AG04450 (cell line): ENCODE measurements around the gene CASP6. TPM values are rescaled to one million over a fixed set of nuclear protein-coding genes. Genes with fewer than 3 reads are reported as not detected.
A peak's percentile ranks its signal among the peaks of the same experiment; 100 is the strongest.

Experiments
- CTCF ChIA-PET: fragments of 300-600, 350-600 bp; formaldehyde crosslinking; extraction: SDS; loops from one replicate; lab custom pipeline; 2022; ENCODE audit warnings: antibody characterized with exemption, inconsistent platforms; lab: Charles Lee
- POLR2A ChIA-PET: fragments of 350-600 bp; formaldehyde crosslinking; extraction: SDS; loops from one replicate; lab custom pipeline; 2021; ENCODE audit warnings: antibody characterized with exemption, inconsistent platforms; lab: Yijun Ruan, JAX
- DNase-seq: peaks from one replicate; pipeline ENCODE4 v3.0.0-alpha.2; 2011; ENCODE audit warnings: low read depth, low spot score
- H3K27ac ChIP-seq: one replicate; pipeline ENCODE4 v1.5.1; 2012; ENCODE audit warnings: low read depth, low read length, control low read depth
- H3K27me3 ChIP-seq: one replicate; pipeline ENCODE4 v1.6.0; 2012; ENCODE audit warnings: low read length; ENCODE audit not compliant: control insufficient read depth, insufficient read depth
- H3K4me3 ChIP-seq: 2 replicates; pipeline ENCODE4 v1.5.1; 2011; ENCODE audit warnings: mild to moderate bottlenecking, low read depth, low read length, control low read depth
- H3K9me3 ChIP-seq: 2 replicates; pipeline ENCODE4 v1.5.1; 2012; ENCODE audit warnings: low read length; ENCODE audit not compliant: control insufficient read depth, insufficient read depth
- polyA plus RNA-seq: library from polyadenylated mRNA; depleted of rRNA; stranded (reverse); fragments of >200 nt; gene quantifications from 2 replicates; pipeline ENCODE4 v1.2.3, GENCODE V29; 2011
- TF ChIP-seq, protein P1 (sequence below): IDR thresholded peaks from 2 replicates; pipeline ENCODE4 v1.5.1; 2011; ENCODE audit warnings: low read depth, low read length, control low read depth, inconsistent platforms

CASP6 gene
- polyA plus RNA-seq, 1 experiment = 44.8 TPM

DNA sequence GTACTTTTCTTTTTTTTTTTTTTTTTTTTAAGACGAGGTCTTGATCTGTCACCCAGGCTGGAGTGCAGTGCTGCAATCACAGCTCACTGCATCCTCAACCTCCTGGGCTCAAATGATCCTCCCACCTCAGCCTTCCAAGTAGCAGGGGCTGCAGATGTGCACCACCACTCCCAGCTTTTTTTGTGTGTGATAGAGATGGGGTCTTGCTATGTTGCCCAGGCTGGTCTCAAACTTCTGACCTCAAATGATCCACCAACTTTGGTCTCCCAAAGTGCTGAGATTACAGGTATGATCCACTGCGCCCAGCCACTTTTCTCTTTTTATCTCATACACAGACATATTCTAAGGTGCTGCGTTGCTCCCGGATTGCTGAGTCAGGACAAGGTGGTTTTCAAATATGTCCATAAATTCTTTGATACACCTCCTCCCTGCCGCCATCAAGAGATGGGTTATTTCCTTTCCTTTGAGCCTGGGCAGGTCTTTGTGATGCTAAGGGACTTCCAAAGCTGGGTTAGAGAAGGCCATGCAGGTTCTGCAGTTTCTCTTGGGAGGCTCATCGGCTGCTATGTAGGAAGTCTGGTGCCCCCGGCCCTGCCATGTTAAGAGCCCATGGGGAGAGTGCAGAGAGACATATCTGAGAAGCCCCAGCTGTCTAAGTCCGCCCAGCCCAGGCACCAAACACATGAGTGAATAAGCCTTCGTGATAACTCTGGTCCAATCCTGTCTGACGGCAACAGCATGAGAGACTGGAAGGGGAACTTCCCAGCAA is 35.0 kb upstream of the CASP6 start:
- CTCF ChIA-PET = no interaction called here
- DNase-seq = no peak
- TF ChIP-seq, protein P1, sequence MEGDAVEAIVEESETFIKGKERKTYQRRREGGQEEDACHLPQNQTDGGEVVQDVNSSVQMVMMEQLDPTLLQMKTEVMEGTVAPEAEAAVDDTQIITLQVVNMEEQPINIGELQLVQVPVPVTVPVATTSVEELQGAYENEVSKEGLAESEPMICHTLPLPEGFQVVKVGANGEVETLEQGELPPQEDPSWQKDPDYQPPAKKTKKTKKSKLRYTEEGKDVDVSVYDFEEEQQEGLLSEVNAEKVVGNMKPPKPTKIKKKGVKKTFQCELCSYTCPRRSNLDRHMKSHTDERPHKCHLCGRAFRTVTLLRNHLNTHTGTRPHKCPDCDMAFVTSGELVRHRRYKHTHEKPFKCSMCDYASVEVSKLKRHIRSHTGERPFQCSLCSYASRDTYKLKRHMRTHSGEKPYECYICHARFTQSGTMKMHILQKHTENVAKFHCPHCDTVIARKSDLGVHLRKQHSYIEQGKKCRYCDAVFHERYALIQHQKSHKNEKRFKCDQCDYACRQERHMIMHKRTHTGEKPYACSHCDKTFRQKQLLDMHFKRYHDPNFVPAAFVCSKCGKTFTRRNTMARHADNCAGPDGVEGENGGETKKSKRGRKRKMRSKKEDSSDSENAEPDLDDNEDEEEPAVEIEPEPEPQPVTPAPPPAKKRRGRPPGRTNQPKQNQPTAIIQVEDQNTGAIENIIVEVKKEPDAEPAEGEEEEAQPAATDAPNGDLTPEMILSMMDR = no peak
- H3K27me3 ChIP-seq = peaks cover 2% of the 10 kb centered on the region
- H3K9me3 ChIP-seq = no peaks in the 10 kb centered on the region
- POLR2A ChIA-PET = interaction anchor here (0.7 kb wide), 1 partner anchor 1640 kb away, joined by 12 read pairs; no protein-coding TSS in a partner anchor
- no peak overlapping the region for H3K27ac ChIP-seq
- no peak overlapping the region for H3K4me3 ChIP-seq

DNA sequence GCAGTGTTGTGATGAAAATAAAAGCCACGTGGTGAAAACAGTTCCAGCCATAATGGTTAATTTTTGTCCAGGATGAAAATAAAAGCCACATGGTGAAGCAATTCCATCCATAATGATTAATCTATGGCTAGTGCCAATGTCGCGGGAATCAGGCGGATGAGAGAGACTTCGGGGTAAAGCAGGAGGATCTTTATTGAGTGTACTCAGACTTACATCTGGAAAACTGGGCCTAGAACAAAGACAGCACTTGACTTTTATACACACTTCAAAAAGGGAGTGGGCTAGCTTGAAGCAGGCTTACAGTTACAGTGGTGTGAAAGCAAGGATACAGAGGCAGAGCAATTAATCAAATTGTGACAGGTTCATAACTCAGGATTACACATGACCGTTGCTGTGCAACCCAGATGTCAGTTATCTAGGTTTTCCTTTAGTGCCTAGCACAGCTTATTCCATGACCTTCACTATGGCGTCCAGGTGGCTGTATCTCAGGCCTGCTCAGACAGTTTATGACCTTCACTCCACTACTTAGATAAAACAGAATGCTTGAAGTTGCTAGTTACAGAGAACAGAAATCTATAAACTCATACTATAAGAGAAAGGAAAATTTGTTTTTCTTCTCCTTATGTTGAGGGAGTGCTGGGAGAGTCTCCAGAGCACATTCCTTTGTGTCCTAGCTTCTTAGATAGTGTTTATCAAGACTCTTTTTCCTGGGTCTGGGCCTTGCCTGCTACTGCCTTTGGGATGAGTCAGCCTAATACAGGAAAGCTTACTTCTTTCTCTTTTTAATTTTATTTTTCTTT is 32.5 kb upstream of the CASP6 start:
- TF ChIP-seq, protein P1 = no peak
- no peaks in the 10 kb centered on the region for H3K9me3 ChIP-seq
- no peak overlapping the region for H3K27ac ChIP-seq
- no peak for DNase-seq
- peaks cover 2% of the 10 kb centered on the region for H3K27me3 ChIP-seq
- POLR2A ChIA-PET = no interaction called here
- CTCF ChIA-PET = no interaction called here
- H3K4me3 ChIP-seq = no peak overlapping the region

DNA sequence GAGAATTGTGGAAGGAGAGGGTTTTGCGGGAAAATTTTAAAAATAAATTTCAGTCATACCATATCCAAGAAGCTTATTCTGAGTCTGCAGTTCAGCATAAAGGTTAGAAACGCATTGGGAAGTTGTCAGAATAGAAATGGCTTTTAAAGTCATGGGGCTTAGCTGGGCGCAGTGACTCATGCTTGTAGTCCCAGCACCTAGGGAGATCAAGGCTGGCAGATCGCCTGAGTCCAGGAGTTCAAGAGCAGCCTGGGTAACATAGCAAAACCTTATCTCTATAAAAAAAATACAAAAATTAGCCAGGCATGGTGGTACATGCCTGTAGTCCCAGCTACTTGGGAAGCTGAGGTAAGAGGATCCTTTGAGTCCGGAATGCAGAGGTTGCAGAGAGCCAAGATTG is 30.5 kb upstream of the CASP6 start:
- no peak for DNase-seq
- H3K9me3 ChIP-seq = no peaks in the 10 kb centered on the region
- no peak overlapping the region for H3K27ac ChIP-seq
- H3K4me3 ChIP-seq = no peak overlapping the region
- H3K27me3 ChIP-seq = peaks cover 2% of the 10 kb centered on the region
- TF ChIP-seq, protein P1 = no peak
- POLR2A ChIA-PET = no interaction called here
- CTCF ChIA-PET = no interaction called here

GRCh38 chr4:109730619-109731545 is 27.6 kb upstream of the CASP6 start:
- CTCF ChIA-PET = interaction anchor here (0.8 to 2.0 kb wide), 4 partner anchors 96 to 1047 kb away, joined by 3 to 6 read pairs (median 4); no protein-coding TSS in a partner anchor
- H3K9me3 ChIP-seq = no peaks in the 10 kb centered on the region
- TF ChIP-seq, protein P1 = no peak
- POLR2A ChIA-PET = interaction anchor here (0.7 kb wide), 1 partner anchor 68 kb away, joined by 3 read pairs; no protein-coding TSS in a partner anchor
- H3K27me3 ChIP-seq = no peaks in the 10 kb centered on the region
- peak overlapping the region; percentile 82 for H3K4me3 ChIP-seq
- H3K27ac ChIP-seq = peak overlapping the region; percentile 21
- no peak for DNase-seq
